Measurements from ENCODE around the gene DNAJC1. TPM values are rescaled to one million over a fixed set of nuclear protein-coding genes. Genes with fewer than 3 reads are reported as not detected.

The DNAJC1 gene
- total and polyA plus RNA-seq, 2 of the 8 experiments (the other 6 are each of a cell fraction or from before 2014, with no cell fraction given), result 6.8 to 14.8 TPM

DNA sequence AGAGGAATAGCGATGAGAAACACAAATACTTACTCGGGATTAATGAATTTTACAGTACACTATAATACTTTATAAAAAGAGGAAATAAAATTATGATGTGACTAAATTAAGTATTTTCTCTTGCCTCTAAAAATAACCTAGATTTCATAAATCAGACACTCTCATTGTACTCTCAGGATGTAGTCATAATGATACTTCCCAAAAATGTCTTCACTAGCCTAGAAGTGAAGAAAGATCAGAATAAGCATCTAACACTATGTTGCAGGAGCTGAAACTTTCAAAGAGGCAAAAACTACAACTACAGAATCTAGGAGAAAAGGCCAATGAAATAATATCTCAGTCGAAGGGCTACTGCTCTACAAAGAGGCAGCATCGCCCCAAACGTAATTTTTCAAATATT is 49.4 kb downstream of the DNAJC1 start (continued):
- TF ChIP-seq HDAC2 (IDR thresholded peaks at IDR 0.05; ENCODE audit: borderline replicate concordance in 1 of 2, low read depth in 2 of 2, low read length in 2 of 2) (no peak), CTBP2 (IDR thresholded peaks at IDR 0.05; ENCODE audit: borderline replicate concordance, insufficient read depth, insufficient read length, low read length) (no peak), GABPA (IDR thresholded peaks at IDR 0.05; ENCODE audit: borderline replicate concordance, insufficient read depth, low read length) (no peak), TAF1 (IDR thresholded peaks at IDR 0.05; ENCODE audit: low read depth, low read length) (no peak), HDAC6 (IDR thresholded peaks at IDR 0.05; ENCODE audit: low read depth, low read length) (no peak)
- TF ChIP-seq, protein P1, sequence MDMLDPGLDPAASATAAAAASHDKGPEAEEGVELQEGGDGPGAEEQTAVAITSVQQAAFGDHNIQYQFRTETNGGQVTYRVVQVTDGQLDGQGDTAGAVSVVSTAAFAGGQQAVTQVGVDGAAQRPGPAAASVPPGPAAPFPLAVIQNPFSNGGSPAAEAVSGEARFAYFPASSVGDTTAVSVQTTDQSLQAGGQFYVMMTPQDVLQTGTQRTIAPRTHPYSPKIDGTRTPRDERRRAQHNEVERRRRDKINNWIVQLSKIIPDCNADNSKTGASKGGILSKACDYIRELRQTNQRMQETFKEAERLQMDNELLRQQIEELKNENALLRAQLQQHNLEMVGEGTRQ (IDR thresholded peaks at IDR 0.05; ENCODE audit: low read length), result no peak
